HS-5 (cell line): ENCODE data around the gene MSANTD2.
A peak's percentile ranks its signal among the peaks of the same experiment; 100 is the strongest.
"Not testable (repeated sequence)": the region's sequence is repeated elsewhere in the genome, so short reads cannot be mapped to it uniquely, and the experiment has no call there.

ENCODE experiments used
- DNase-seq: peaks from one replicate; pipeline ENCODE4 v3.0.0-alpha.2; 2012; ENCODE audit warnings: low read depth

The MSANTD2 gene

GRCh38 chr11:124770959-124771358, 29.2 kb downstream of the MSANTD2 start:
- DNase-seq: not testable (repeated sequence)

- DNase-seq: no peak
Observed at GRCh38 chr11:124769806-124770774, 30.1 kb downstream of the MSANTD2 start.

- no peak for DNase-seq
Observed at GRCh38 chr11:124768914-124769313, 31.3 kb downstream of the MSANTD2 start.

GRCh38 chr11:124766156-124766555, 34.0 kb downstream of the MSANTD2 start:
- peak; percentile 22 for DNase-seq

- no peak for DNase-seq
Observed at GRCh38 chr11:124763156-124763947, 36.9 kb downstream of the MSANTD2 start.

- DNase-seq: no peak
Observed at GRCh38 chr11:124762624-124763155, 37.5 kb downstream of the MSANTD2 start.

- no peak for DNase-seq
Observed at GRCh38 chr11:124762105-124762623, 38.0 kb downstream of the MSANTD2 start, which contains the start of gene ESAM. ESAM (minus strand) TSS chr11:124762290; CDS start chr11:124762154, 136 bp downstream.

- no peak for DNase-seq
Observed at GRCh38 chr11:124761301-124762104, 38.7 kb downstream of the MSANTD2 start.

- no peak for DNase-seq
Observed at GRCh38 chr11:124760806-124761205, 39.4 kb downstream of the MSANTD2 start.

GRCh38 chr11:124760205-124760652, 40.0 kb downstream of the MSANTD2 start:
- no peak for DNase-seq

- no peak for DNase-seq
Observed at GRCh38 chr11:124759266-124760204, 40.7 kb downstream of the MSANTD2 start.

- DNase-seq: no peak
Observed at GRCh38 chr11:124758355-124759265, 41.6 kb downstream of the MSANTD2 start.

- DNase-seq: no peak
Observed at GRCh38 chr11:124757320-124757719, 42.9 kb downstream of the MSANTD2 start.

- no peak for DNase-seq
Observed at GRCh38 chr11:124756753-124757227, 43.4 kb downstream of the MSANTD2 start.

GRCh38 chr11:124756033-124756752, 44.0 kb downstream of the MSANTD2 start:
- no peak for DNase-seq

GRCh38 chr11:124754710-124755109, 45.5 kb downstream of the MSANTD2 start:
- no peak for DNase-seq

GRCh38 chr11:124754309-124754708, 45.9 kb downstream of the MSANTD2 start:
- no peak for DNase-seq

- no peak for DNase-seq
Observed at GRCh38 chr11:124753624-124754023, 46.6 kb downstream of the MSANTD2 start.
